Right lobe of liver (tissue), 6 donors: ENCODE data around the gene ZNF398. TPM values are rescaled to one million over a fixed set of nuclear protein-coding genes. Genes with fewer than 3 reads are reported as not detected.

Experiments
- ATAC-seq, 4 donors: fragments of 200-7000 bp; cut with Tn5 transposase; one replicate each; pipeline ENCODE4 v1.9.1; 2020; ENCODE audit warnings: mild to moderate bottlenecking in 4 of 4, moderate library complexity in 4 of 4
- DNase-seq, 3 donors: peaks; one replicate each; pipeline ENCODE4 v3.0.0-alpha.2; 2020
- H3K27ac ChIP-seq, 3 donors: fragments of 200-600 bp; one replicate each; pipeline ENCODE4 v1.8.0; 2022
- H3K27me3 ChIP-seq, 2 donors: fragments of 200-600 bp; one replicate each; pipeline ENCODE4 v1.8.0; 2022
- H3K36me3 ChIP-seq, 4 donors: fragments of 200-600 bp; sonication (generic) in 1 of 4; one replicate each; pipeline versions ENCODE4 v1.5.1 to v1.8.0; 2017 to 2022; ENCODE audit warnings: control low read depth in 1 of 4
- H3K4me1 ChIP-seq, 4 donors: fragments of 200-600 bp; sonication (generic) in 1 of 4; one replicate each; pipeline versions ENCODE4 v1.5.1 to v1.8.0; 2017 to 2022; ENCODE audit warnings: control low read depth in 1 of 4
- H3K4me3 ChIP-seq, 3 donors: fragments of 200-600 bp; one replicate each; pipeline ENCODE4 v1.8.0; 2022
- H3K9me3 ChIP-seq, 4 donors: fragments of 200-600 bp; sonication (generic) in 1 of 4; one replicate each; pipeline versions ENCODE4 v1.5.1 to v1.8.0; 2017 to 2022; ENCODE audit warnings: control low read depth in 1 of 4
- POLR2A ChIP-seq: fragments of 450-650 bp; IDR thresholded peaks from one replicate; pipeline ENCODE4 v1.6.1; 2017; ENCODE audit warnings: antibody characterized with exemption, mild to moderate bottlenecking
- WGBS: methylation state at CpG from one replicate; pipeline ENCODE4 v1.1.6; 2018; ENCODE audit warnings: low coverage, low lambda C conversion rate; ENCODE audit not compliant: insufficient coverage; ENCODE audit errors: missing lambda C conversion rate; 5-methylcytosine and 5-hydroxymethylcytosine counted together
- intact Hi-C, 2 donors: fragments of 100-400 bp; cut with DNase I; formaldehyde crosslinking; loops; one replicate each; pipeline versions ENCODE4 v1.11.2 to v1.14.1; 2022
- total RNA-seq, 6 experiments: library from RNA; depleted of rRNA in 2 of 6; stranded (reverse); fragments of >200 nt in 2 of 6; fragmentation: NEBNext Ultra II Directional in 3 of 6; extraction: Animal tissue kit (Norgen Biotek cat#: 25700) in 3 of 6; gene quantifications; one replicate each; pipeline versions ENCODE4 v1.1.0 to v1.2.4, GENCODE V29; 2016 to 2023
- TF ChIP-seq, protein P1 (sequence below), 4 donors: fragments of 200-600 bp in 3 of 4; fragments of 450-650 bp in 1 of 4; IDR thresholded peaks; one replicate each; pipeline versions ENCODE4 v1.5.1 to v1.8.0; 2016 to 2022; ENCODE audit warnings: antibody characterized with exemption in 4 of 4, mild to moderate bottlenecking in 2 of 4
- donor health status: DM: no; HTN: yes; CAD: no.
- donor health status: DM: no; HTN: no; CAD: no.
- donor health status: DM: no; HTN: no; CAD: no.
- donor health status: DM: no; HTN: yes; CAD: no.
- donor health status: DM: no; HTN: yes; CAD: no.

Gene ZNF398
- total RNA-seq, 6 experiments from 2014 or later = 5.3 to 7.9 (median 6.2) TPM

GRCh38 chr7:149210551-149210950 is 63.3 kb downstream of the ZNF398 start:
- no peak overlapping the region for H3K4me3 ChIP-seq
- H3K9me3 ChIP-seq = no peaks in the 10 kb centered on the region
- no peaks in the 10 kb centered on the region for H3K4me1 ChIP-seq
- intact Hi-C loops = no loop called here
- H3K27me3 ChIP-seq = no peaks in the 10 kb centered on the region
- TF ChIP-seq, protein P1, sequence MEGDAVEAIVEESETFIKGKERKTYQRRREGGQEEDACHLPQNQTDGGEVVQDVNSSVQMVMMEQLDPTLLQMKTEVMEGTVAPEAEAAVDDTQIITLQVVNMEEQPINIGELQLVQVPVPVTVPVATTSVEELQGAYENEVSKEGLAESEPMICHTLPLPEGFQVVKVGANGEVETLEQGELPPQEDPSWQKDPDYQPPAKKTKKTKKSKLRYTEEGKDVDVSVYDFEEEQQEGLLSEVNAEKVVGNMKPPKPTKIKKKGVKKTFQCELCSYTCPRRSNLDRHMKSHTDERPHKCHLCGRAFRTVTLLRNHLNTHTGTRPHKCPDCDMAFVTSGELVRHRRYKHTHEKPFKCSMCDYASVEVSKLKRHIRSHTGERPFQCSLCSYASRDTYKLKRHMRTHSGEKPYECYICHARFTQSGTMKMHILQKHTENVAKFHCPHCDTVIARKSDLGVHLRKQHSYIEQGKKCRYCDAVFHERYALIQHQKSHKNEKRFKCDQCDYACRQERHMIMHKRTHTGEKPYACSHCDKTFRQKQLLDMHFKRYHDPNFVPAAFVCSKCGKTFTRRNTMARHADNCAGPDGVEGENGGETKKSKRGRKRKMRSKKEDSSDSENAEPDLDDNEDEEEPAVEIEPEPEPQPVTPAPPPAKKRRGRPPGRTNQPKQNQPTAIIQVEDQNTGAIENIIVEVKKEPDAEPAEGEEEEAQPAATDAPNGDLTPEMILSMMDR (IDR thresholded peaks at IDR 0.05) = no peak
- no peak for TF ChIP-seq POLR2A
- DNase-seq = no peak
- peaks cover 0 to 91% (median 44%) of the 10 kb centered on the region in 4 donors for H3K36me3 ChIP-seq
- peak in 1 of 4 donors; percentile 13 for ATAC-seq
- WGBS = 97% methylated on average over 6 of the region's 11 CpGs
- H3K27ac ChIP-seq = no peak overlapping the region

DNA sequence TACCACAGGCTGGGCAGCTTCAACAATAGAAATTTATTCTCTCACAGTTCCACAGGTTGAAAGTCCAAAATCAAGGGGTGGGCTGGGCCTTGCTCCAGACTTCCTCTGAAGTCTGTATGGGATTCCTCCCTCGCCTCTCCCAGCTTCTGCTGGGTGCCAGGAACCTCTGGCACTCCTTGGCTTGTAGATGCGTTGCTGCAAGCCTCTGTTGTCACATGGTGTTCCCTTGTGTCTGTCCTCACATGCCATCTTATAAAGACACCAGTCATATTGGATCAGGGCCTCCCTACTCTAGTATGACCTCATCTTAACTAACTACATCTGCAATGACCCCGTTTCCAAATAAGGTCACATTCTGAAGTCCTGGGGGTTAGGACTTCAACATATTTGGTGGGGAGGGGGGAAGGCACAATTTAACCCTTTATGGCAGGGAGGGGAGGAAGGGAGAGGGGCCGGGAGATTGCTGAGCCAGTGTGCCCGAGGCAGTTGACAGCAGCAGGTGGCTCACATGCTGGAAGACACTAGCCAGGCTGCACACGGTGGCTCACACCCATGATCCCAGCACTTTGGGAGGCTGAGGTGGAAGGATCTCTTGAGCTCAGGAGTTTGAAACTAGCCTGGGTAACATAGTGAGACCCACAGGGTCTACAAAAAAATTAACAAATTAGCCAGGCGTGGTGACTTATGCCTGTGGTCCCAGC is 66.9 kb downstream of the ZNF398 start:
- Histone ChIP-seq H3K36me3 (peaks cover 0 to 78% (median 40%) of the 10 kb centered on the region in 4 donors), H3K27ac (no peak overlapping the region), H3K9me3 (no peaks in the 10 kb centered on the region), H3K27me3 (no peaks in the 10 kb centered on the region), H3K4me3 (no peak overlapping the region), H3K4me1 (no peaks in the 10 kb centered on the region)
- intact Hi-C loops = no loop called here
- ATAC-seq (peak in 2 of 4 donors; percentile 35 to 44), DNase-seq (no peak)
- WGBS = 64% methylated on average over 5 of the region's 7 CpGs
- no peak for TF ChIP-seq POLR2A
- TF ChIP-seq, protein P1 (IDR thresholded peaks at IDR 0.05) = no peak

- Histone ChIP-seq H3K27me3 (no peaks in the 10 kb centered on the region), H3K36me3 (peaks cover 0 to 71% (median 26%) of the 10 kb centered on the region in 4 donors), H3K4me3 (no peak overlapping the region), H3K4me1 (no peaks in the 10 kb centered on the region), H3K9me3 (no peaks in the 10 kb centered on the region), H3K27ac (no peak overlapping the region)
- DNase-seq = no peak
- no peak for ATAC-seq
- no peak for TF ChIP-seq POLR2A
- TF ChIP-seq, protein P1 (IDR thresholded peaks at IDR 0.05) = no peak
- intact Hi-C loops = no loop called here
- 50% methylated on average over 2 of the region's 2 CpGs for WGBS
Observed at GRCh38 chr7:149216402-149216801, 69.1 kb downstream of the ZNF398 start.

DNA sequence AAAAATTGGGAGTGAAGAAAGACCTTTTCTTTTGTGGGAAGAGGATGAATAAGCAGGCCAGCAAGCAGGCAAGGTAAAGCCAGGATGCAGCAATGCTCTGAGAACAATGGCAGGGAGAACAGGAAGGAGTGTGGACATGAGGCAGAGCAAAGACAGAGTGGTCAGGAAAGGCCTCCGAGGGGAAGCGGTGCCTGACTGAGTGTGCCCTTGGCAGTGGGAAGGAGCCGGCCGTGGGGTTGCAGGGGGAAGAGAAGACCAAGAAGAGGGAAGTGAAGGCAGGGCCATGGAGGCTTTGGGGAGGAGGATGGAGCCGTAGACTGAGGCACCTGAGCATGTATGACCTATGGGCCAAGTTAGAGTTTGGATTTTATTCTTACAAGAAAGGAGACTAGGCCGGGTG is 70.3 kb downstream of the ZNF398 start:
- Histone ChIP-seq H3K4me3 (no peak overlapping the region), H3K36me3 (peaks cover 0 to 64% (median 20%) of the 10 kb centered on the region in 4 donors), H3K27me3 (no peaks in the 10 kb centered on the region), H3K9me3 (no peaks in the 10 kb centered on the region), H3K4me1 (no peaks in the 10 kb centered on the region), H3K27ac (no peak overlapping the region)
- DNase-seq (no peak), ATAC-seq (no peak)
- intact Hi-C loops = no loop called here
- 80% methylated on average over 5 of the region's 6 CpGs for WGBS
- TF ChIP-seq, protein P1 (IDR thresholded peaks at IDR 0.05) = no peak
- no peak for TF ChIP-seq POLR2A
